ENCODE measurements around the gene VPS39.

The VPS39 gene

DNA sequence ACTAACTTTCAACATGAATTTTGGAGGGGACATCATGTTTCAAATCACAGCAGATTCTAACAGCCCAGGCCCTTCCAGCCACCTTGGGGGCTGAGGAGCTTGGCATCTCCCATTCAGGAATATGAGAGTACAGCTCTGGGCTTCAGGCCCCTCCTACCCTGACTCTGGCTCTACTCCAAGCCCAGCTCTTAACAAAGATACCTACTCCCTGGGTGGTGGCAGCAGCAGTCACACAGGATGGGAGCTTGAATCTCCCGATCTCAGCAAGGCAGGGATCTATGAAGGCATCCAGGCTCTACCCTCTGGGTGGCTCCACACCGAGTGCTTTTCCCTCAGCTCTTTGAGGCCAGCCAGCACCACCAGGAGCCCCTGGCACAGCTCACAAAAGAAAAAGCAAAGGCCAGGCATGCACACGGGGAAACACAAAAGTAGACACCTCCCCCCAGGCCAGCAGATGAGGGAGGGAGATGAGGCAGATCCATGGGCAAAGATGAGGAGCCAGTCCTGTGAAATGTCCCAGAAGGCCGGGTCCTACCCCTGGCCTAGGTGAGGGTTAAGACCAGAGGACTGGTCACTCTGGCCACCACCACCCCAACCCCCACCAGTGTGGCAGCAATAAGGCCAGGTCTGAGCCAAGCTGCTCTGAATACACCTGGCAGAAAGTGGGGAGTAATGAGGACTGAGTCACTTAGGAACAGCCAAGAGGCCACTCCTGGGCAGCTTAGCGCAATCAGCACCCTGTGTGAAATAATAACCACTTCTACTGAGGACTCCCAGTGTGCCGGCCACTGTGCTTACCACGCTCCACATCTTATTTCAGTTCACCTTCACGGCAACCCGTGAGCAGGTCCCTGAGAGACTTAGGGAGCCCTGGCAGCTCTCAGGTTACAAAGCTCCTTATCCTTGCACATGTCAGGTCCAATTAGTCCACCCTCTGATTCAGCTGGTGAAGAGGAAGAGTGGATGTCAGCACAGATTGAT, 76.0 kb downstream of the VPS39 start:
- DNase-seq (ENCODE audit: low read depth in 1 of 2, low spot score in 1 of 2): no peak

- DNase-seq (ENCODE audit: low read depth in 1 of 2, low spot score in 1 of 2): no peak
These were observed 77.1 kb downstream of the VPS39 start for GRCh38 chr15:42131006-42131405.

- DNase-seq (ENCODE audit: low read depth in 1 of 2, low spot score in 1 of 2): no peak
These were observed 77.7 kb downstream of the VPS39 start for GRCh38 chr15:42130246-42130986.

- DNase-seq (ENCODE audit: low read depth in 1 of 2, low spot score in 1 of 2): no peak
These were observed 78.7 kb downstream of the VPS39 start for GRCh38 chr15:42129364-42129763.

- no peak for DNase-seq (ENCODE audit: low read depth in 1 of 2, low spot score in 1 of 2)
These were observed 79.6 kb downstream of the VPS39 start for GRCh38 chr15:42128476-42128875.

DNA sequence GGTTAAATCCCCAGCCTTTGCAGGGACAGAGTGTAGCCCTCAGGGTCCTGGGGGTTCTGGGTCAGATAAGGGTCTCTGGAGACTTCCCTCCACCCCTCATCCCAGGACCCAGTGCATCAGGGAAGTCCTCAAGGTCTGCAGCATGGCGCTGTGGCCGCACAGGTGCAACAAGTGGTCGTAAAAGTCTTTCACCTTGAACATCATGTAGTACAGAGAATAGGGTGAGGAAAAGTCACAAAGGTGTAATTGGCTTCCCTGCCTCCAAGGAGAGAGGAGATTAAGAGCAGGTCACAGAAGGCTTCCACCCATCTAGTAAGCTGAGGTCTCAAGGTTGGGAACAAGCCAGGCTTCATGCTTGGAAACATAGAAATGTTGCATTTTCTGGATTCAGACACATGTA, 84.6 kb downstream of the VPS39 start:
- no peak for DNase-seq (ENCODE audit: low read depth in 1 of 2, low spot score in 1 of 2)

DNA sequence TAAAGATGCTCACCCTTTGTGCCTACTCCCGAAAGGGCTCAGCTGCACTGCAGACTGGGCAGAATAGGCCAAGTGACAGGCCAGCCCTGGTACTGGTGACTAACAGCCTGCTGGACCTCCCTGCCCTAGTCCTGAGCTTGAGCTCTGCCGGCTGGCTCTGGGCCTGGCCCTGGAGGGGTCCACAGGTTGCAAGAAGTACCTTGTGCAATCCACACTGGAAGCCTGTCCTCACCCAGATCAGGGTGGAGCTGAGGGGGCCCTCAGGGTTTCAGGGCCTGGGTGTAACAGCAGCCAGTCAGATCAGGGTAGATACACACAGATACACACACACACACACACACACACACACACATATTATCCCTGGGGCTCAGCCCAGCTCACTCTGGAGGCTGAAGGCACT, 86.4 kb downstream of the VPS39 start:
- no peak for DNase-seq (ENCODE audit: low read depth in 1 of 2, low spot score in 1 of 2)

DNA sequence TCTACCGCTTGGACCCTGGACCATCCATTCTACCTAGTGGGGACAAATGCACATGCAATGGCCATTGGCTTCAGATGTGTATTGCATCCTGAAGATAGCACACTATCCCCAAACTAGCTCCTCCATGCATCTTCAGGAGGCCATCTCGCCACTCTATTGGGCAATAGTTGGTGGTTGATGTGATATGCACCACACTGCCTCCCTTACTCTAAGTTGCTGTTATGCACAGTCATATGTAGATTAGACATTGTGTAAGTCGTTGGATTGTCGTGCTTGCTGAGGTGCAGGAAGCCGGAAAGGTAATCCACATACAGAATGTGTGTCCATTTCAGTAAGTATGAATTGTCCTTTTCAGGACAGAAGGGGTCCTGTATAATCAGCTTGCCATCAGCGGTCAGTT, 87.1 kb downstream of the VPS39 start:
- DNase-seq (ENCODE audit: low read depth in 1 of 2, low spot score in 1 of 2): no peak

DNA sequence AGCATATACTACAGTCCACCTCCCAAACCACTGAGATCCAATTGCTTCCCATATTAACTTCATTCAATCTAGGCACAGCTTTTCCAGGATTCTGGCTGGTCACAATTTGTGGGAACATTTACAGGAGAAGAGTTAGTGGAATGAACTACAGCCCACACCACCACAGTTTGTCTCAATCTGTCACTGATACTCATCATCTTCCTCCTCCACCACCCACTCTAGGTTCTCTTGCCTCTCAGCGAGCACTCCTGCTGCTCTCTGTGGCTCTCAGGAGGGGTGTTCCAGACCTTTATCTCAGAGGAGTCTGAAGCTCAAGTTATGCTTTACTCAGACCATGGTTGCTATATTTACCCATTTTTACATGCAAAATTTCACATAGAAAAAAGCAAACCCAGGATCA, 87.8 kb downstream of the VPS39 start:
- DNase-seq (ENCODE audit: low read depth in 1 of 2, low spot score in 1 of 2): no peak

DNA sequence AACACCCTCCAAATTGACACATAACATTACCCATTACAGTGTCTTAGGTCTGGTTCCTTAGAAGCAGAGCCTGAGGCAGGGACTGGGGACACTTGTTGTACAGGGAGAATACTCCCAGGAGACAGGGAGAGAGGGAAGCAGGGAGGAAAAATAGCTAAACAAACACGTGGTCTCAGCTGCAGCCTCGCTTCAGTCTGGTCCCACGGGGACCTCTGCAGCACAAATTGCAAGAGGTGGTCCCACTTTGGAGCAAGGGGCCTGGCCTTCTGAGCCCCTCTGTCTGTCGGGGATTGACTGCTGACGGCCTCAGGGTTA, 88.7 kb downstream of the VPS39 start:
- no peak for DNase-seq (ENCODE audit: low read depth in 1 of 2, low spot score in 1 of 2)

- no peak for DNase-seq (ENCODE audit: low read depth in 1 of 2, low spot score in 1 of 2)
These were observed 89.3 kb downstream of the VPS39 start for GRCh38 chr15:42118650-42119445.

- no peak for DNase-seq (ENCODE audit: low read depth in 1 of 2, low spot score in 1 of 2)
These were observed 96.2 kb downstream of the VPS39 start for GRCh38 chr15:42111924-42112323.

DNA sequence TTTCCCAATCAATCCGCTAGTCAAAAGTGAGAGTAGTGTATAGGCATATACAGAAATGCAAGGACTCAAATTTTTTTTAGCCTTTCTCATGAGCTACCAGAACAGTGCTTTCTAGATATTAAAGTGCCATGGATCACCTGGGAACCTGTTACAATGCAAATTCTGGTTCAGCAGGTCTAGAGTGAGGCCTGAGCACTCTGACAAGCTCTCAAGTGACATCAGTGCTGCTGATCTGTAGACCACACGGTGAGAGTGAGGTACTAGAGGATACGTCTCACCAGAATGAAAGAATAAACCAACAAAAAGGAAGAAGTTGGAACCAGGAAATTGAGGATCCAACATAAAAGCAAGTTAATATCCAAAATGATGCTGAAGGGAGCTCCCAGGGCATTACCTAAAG, 97.7 kb downstream of the VPS39 start:
- no peak for DNase-seq (ENCODE audit: low read depth in 1 of 2, low spot score in 1 of 2)

DNA sequence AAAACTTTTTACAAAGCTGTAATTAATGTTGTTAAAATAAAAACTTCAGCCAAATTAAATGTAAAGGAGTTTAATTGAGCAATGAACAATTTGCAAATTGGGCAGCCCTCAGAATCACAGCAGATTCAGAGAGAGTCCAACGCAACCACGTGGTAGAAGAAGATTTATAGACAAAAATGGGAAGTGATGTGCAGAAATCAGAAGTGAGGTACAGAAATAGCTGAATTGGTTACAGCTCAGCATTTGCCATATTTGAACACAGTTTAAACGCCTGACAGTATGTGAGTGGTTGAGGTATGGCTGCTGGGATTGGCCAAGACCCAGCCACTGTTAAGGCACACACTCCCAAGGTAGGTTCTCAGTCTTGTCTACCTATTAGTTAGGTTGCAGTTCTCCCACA, 99.3 kb downstream of the VPS39 start:
- no peak for DNase-seq (ENCODE audit: low read depth in 1 of 2, low spot score in 1 of 2)
